Astrocyte of the cerebellum (primary cell): ENCODE data around the gene NCOR1.
A peak's percentile ranks its signal among the peaks of the same experiment; 100 is the strongest.

Experiments
- DNase-seq: peaks from one replicate; pipeline ENCODE4 v3.0.0-alpha.2; 2011; ENCODE audit warnings: low read depth
- H3K4me3 ChIP-seq: 2 replicates; pipeline ENCODE4 v1.5.1; 2011; ENCODE audit warnings: mild to moderate bottlenecking, low read depth, low read length, moderate library complexity
- in situ Hi-C: cut with HindIII; loops from 2 replicates; pipeline ENCODE4 v1.10.0; 2017; ENCODE audit warnings: low sequenced_read_pairs
- TF ChIP-seq, protein P1 (sequence below): IDR thresholded peaks from 2 replicates; pipeline ENCODE4 v1.5.1; 2012; ENCODE audit warnings: low read length, low read depth, moderate library complexity, mild to moderate bottlenecking; ENCODE audit errors: missing control alignments

The NCOR1 gene

DNA sequence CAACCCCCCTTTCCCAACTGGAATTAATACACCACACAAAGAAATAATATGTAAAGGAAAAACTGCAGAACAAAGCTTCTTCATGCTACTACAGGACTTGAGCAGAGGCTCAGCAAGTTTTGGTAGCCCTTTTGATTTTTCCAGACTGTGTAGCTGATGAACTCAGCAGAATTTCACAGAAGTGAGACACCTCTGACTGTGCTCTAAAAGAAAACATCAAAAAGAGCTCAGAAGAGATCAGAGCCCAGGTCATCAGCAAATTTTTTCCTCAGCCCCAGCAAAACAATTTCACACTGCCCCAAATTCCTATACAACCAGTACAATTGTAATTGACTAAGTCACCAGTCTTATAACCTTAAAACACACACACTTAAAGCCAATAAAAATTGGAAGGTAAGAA is 177.7 kb downstream of the NCOR1 start:
- in situ Hi-C loops: loop anchor here (10.0 kb wide), 1 partner anchor 93 kb away; the partner anchor contains the start of gene ADORA2B
- H3K4me3 ChIP-seq: no peak overlapping the region
- DNase-seq: peak; percentile 12
- TF ChIP-seq, protein P1, sequence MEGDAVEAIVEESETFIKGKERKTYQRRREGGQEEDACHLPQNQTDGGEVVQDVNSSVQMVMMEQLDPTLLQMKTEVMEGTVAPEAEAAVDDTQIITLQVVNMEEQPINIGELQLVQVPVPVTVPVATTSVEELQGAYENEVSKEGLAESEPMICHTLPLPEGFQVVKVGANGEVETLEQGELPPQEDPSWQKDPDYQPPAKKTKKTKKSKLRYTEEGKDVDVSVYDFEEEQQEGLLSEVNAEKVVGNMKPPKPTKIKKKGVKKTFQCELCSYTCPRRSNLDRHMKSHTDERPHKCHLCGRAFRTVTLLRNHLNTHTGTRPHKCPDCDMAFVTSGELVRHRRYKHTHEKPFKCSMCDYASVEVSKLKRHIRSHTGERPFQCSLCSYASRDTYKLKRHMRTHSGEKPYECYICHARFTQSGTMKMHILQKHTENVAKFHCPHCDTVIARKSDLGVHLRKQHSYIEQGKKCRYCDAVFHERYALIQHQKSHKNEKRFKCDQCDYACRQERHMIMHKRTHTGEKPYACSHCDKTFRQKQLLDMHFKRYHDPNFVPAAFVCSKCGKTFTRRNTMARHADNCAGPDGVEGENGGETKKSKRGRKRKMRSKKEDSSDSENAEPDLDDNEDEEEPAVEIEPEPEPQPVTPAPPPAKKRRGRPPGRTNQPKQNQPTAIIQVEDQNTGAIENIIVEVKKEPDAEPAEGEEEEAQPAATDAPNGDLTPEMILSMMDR: no peak

DNA sequence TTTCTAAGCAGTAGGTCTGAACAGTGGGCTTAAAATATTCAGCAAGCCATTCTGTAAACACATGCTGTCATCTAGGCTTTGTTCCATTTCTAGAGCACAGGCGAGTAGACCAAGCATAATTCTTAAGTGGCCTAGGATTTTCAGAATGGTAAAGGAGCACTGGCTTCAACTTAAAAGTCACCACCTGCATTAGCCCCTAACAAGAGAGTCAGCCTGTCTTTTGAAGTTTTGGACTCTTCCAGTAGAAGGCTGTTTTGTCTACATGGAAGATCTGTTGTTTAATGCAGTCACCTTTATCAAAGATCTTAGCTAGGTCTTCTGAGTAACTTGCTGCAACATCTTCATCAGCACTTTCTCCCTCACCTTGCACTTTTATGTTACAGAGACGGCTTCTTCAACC is 179.1 kb downstream of the NCOR1 start:
- TF ChIP-seq, protein P1: no peak
- no peak overlapping the region for H3K4me3 ChIP-seq
- no peak for DNase-seq
- in situ Hi-C loops: loop anchor here (10.0 kb wide), 1 partner anchor 91 kb away; the partner anchor contains the start of gene ADORA2B

DNA sequence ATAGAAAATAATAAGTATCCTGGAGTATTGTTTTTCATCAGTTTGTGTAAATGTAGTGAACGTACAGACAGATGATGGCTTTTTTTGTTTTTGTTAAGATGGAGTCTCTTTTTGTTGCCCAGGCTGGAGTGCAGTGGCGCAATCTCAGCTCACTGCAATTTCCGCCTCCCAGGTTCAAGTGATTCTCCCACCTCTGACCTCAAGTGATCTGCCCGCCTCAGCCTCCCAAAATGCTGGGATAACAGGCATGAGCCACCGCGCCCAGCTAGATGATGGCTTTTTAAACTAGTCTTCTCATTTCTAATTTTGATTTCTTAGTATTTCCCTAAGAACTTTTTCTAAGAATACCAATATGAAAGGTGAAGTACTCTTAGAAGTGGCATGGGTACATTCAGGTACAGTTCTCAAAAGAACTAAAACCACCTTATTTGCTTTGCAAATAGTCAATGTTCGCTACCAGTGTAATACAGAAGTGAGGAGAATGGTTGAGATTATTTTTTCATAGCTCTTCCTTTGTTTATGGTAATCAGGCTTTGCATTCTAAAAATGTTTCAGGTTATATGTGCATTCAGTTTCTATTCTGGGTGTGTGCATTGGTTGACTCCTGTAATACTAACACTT is 181.5 kb downstream of the NCOR1 start:
- TF ChIP-seq, protein P1: no peak
- in situ Hi-C loops: loop anchor here (10.0 kb wide), 1 partner anchor 89 kb away; the partner anchor contains the start of gene ADORA2B
- DNase-seq: no peak

DNA sequence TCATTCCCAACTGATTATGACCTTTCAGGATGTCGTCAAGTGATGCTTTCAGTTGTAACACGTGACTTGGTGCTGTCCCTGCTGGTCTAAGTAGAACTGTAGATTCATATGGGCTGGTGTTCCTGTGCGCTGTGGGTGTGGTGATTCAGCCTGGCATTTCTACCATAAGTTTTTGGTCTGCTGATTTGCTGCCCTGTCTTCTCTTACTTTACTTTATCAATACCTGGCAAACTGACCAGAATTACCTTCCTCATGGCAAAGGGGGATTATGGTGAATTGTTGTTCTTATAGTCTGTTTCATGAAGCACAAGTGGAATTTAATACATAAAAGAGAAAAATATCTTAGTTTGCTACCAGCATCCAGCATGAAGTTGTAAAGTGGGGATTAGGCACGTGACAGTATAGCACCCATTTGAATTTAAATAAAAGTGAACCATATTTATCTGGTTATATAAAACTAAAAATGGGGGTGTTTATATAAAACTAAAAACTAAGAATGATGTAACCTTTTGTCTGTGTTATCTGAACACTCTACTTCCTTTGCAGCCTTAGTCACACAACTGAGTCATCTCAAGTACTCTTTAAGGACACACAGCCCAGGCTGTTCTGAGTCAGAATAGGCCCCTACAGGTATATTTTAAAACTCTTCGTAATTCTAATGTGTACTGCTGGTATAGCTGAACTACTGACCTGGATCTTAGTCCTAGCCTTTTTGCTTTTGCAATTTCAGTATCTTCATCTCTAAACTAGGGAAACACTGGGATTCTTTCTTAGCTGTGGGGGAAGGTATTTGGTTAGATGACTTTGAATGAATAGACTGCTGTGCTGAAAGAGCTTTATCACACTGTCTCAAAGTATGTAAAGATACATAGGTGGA is 187.4 kb downstream of the NCOR1 start:
- in situ Hi-C loops: no loop called here
- TF ChIP-seq, protein P1: no peak
- DNase-seq: peak; percentile 76
- H3K4me3 ChIP-seq: no peak overlapping the region

More for the DNA sequence above, 181.5 kb downstream of the NCOR1 start:
- H3K4me3 ChIP-seq: no peak overlapping the region

DNA sequence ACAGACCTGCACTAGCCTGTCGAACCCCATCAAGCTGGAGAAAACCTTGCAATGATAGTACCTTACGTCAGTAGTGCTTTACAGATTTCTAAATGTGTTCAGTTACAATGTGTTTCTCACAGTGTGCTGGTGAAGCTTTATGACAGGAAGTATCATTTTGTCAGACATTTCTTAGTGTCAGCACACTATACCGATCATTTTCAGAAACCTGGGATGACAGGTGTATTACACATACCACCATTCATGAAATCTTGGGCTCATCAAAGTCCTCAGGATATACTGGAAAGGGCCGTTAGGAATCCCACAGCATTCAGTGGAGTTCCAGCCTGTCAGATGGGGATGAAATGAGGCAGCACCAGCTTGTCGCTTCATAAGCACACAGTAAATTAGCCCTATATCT is 188.4 kb downstream of the NCOR1 start:
- TF ChIP-seq, protein P1: no peak
- H3K4me3 ChIP-seq: no peak overlapping the region
- DNase-seq: no peak
- in situ Hi-C loops: no loop called here

DNA sequence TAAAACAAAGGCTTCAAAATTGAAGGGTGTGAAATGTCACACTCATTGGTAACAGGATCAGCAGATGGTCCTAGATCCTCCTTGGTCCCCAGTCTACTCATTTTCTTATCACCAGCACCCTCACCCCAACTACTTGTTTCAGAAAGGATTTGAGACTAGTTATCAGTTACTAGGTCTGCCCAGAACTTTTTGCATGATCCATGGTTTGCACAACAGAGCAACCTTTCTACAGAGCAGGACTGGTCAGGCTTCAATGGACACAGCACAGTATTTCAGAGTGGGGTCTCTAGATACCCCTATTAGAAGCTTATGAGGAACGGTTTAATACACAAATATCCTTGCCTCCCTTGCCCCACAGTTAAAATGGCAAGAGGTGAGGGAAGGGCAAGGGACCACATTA is 190.1 kb downstream of the NCOR1 start:
- in situ Hi-C loops: no loop called here
- H3K4me3 ChIP-seq: no peak overlapping the region
- TF ChIP-seq, protein P1: no peak
- no peak for DNase-seq
